Amniotic epithelial cell (primary cell): Measurements from ENCODE around the gene SLC6A17.

Source experiments
- DNase-seq: peaks from one replicate; pipeline ENCODE4 v3.0.0-alpha.2; 2010; ENCODE audit warnings: low read depth

SLC6A17 gene

GRCh38 chr1:110242062-110242461 is 91.8 kb downstream of the SLC6A17 start:
- DNase-seq: no peak

DNA sequence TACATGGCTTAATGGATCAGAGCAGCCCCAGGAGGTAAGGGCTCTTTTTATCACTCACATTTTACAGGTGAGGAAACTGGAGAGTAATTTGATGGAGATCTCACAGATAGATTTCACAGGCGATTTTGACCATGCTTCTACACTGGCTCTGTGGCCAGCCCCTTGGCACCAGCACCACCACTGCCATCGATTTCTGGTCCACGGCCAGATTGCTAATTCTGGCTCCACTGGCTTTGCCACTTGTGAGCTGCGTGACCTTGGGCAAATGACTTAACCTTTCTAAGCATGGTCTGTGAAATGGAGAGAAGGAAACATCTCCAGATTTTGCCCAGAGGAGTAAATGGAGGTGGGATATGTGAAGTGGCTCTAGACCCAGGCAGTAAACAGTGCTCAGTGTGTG is 92.4 kb downstream of the SLC6A17 start:
- no peak for DNase-seq

GRCh38 chr1:110243146-110243545 is 92.9 kb downstream of the SLC6A17 start:
- DNase-seq: no peak

DNA sequence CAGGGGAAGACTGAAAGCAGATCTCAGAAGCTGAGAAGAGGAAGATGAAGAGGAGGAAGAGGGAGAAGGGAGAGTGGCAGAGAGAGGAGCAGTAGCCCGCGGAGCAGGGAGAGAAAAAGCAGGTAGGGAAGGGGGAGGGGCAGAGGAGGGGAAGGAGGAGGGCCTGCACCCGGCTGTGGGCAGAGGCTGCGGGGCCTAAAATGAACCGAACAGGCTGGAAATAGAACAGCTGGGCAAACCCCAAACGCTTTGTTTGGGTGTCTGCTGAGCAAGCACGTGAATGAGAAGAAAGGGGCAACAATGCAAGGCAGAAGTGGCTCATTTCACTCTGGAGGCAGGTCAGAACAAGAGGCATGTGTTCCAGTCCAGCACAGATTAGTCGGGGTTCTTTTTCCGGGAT is 93.3 kb downstream of the SLC6A17 start:
- DNase-seq: no peak

DNA sequence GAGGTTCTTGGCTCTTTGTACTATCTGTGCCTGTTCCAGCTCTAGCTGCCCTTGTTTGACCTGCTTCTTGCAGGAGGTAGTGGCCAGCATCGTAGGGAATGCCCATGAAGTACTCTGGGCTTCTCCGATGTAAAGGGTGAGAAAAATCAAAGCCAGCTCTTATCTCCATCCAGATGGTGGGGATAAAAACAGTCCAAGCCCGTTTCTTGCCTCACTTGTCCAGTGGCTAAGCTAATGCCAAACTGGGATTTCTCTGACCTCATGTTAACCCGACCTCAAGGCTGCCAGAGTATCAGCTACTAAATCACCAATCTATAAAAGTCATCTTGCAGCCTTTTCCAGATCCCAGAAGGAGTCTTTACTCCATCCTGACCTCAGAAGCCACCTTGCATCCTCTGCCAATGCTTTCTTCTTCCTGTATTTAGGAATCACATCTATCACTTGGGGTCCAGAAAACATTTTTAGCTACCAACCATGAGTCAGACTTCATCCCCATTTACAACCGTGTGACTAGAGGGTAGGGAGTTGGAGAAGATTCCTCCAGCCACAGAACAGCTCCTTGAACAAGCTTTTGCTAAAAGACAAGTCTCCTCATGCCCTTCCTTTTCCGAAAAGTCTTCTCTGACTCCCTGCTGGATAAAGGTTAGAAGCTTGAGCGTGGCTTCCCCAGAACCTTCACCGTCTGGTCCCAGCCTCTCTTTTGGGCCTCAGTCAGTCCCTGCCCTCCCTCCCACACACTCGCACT is 95.8 kb downstream of the SLC6A17 start:
- no peak for DNase-seq

- no peak for DNase-seq
These were observed 98.5 kb downstream of the SLC6A17 start for GRCh38 chr1:110248746-110249145.

DNA sequence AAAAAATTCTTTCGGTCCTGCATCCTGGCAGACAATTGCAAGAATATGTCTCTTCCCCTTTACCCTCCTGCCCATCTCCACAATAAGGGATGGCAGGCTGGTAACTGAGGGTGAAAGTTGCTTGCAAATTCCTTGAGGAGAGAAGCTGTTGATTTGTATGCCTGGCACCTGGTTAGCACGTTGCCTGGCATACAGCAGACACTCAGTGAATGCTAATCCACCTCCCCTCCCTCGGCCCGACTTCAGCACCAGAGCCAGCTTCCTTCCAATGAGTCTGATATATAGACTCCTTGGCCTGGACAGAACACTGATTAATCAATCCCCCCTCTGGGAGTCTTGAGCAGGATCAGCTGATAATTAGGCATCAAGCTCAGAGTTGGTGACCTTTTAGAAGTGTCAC is 99.0 kb downstream of the SLC6A17 start:
- DNase-seq: no peak

DNA sequence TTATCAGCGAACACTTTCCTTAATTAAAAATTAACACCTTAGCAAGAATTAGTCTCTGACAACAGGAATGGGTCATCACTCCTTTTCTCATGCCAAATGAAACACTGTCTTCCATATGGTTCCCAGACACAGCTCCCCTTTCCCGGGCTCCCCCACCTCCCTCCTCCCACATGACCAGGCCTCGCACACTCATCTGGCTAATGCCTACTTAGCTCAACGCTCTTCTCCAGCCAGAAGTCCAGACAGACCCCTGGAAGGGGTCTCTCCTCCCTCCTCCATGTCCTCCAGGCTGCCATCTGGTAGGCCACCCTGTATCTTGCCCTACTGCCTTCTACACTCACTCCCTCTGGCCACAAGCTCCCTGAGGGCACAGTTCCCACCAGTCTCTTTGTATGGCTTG is 99.7 kb downstream of the SLC6A17 start:
- DNase-seq: no peak

DNA sequence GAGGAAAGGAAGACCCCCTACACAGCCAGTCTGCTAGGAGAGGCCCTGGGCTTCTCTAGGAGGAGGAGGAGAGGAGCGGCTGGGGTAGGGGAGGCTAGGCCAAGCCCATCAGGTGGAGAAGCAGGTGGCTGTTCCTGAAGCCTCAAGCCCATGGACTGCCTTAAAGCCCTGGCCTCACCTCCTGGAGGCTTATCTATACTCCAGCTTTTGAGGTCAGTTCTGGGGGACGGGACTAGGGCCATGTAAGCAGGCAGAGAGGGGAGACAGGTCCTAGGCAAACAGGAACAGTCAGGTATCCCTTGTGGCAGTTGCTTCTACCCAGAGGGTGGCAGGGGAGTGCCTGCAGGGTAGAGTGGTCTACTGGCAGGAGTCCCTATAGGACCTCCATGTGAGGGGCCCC is 100.5 kb downstream of the SLC6A17 start:
- no peak for DNase-seq
